Stimulated activated CD8-positive, alpha-beta memory T cell treated with anti-CD3 and anti-CD28 coated beads, Interleukin-4, amount 100 ng/mL, for 1 hour (primary cell): ENCODE data around the gene SMIM41.
A peak's percentile ranks its signal among the peaks of the same experiment; 100 is the strongest.

Experiments used
- DNase-seq, 2 donors: peaks; one replicate each; pipeline ENCODE4 v3.0.0-alpha.2; 2020; ENCODE audit warnings: low read depth in 2 of 2, low spot score in 1 of 2

SMIM41 gene

DNA sequence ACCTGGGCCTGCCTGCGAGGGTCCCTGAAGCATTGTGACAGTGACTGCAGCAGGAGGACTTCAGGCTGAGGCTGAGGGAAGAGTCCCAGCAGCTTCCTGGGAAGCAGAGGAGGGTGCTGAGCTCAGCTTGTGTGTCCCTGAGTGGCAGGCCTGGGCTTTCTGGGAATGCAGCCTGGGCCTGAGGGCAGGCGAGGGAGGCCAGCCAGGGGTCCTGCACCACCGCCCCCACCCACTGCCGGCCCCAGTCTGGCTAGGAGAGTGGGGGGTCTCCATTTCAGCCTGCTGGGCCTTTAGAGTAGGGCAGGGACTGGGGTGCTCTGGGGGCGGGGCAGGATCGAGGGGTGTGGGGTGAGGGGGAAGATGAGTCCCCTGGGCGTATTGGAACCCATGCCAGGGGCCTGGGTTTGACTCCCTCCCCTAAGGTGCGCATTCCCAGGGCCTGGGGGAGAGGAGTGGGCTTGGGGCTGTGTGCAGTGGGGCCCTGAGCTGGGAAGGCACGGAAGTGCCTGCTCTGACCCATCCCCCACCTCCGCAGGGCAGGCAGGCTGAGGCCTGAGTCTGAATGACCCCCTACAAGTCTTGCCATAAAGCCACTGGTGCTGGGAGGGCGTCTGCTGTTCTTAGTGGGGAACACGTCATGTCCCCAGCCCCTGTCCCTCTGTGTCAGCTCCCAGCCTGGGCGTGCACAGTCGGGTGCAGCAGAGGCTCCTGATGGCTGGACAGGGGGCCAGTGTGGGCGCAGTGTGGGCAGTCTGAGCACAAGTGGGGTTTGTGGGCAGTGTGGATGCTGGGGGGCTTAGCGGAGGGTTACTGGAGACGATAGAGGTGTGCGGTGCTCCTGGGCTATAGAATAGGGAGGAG is 66.0 kb downstream of the SMIM41 start:
- no peak for DNase-seq

GRCh38 chr12:52146089-52146821 is 66.8 kb downstream of the SMIM41 start:
- no peak for DNase-seq

- no peak for DNase-seq
Observed at GRCh38 chr12:52146822-52147366, 67.4 kb downstream of the SMIM41 start.

GRCh38 chr12:52147367-52147963 is 68.0 kb downstream of the SMIM41 start:
- no peak for DNase-seq

- DNase-seq = no peak
Observed at GRCh38 chr12:52147964-52148463, 68.5 kb downstream of the SMIM41 start.

DNA sequence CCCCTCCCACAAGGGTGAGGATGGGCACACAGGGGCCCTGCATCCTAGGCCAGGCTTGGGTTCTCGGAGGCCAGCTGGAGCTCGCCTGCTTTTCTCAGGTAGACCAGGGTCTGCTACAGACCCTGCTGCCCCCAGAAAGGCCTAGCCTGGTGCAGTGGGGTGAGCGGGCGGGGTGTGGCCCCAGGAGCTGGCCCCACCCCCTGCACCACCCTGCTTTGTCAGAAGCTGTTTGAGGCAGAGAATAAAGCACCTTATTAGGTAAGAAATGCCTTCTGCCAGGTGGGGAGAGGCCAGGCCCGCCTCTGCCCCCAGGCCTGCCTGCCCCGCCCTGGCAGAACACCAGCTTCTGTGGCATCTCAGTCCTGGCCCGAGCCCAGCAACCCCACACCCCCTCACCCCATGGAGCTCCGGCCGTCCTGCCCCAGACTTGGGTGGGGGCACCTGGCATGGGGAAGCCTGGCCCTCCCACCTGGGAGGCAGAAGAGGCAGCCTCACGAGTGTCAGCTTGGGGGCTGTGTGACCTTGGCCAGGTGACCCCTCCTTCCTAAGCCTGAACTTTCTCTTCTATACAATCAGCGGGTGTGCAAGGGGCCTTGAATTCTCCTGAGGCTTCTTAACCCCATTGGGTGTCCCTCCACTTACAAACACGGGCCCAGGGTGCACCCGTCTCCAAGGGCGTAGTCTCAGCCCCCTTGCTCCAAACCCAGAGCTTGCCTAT is 69.1 kb downstream of the SMIM41 start:
- no peak for DNase-seq

- DNase-seq = no peak
Observed at GRCh38 chr12:52149182-52149641, 69.7 kb downstream of the SMIM41 start.

- no peak for DNase-seq
Observed at GRCh38 chr12:52149651-52150241, 70.2 kb downstream of the SMIM41 start.

DNA sequence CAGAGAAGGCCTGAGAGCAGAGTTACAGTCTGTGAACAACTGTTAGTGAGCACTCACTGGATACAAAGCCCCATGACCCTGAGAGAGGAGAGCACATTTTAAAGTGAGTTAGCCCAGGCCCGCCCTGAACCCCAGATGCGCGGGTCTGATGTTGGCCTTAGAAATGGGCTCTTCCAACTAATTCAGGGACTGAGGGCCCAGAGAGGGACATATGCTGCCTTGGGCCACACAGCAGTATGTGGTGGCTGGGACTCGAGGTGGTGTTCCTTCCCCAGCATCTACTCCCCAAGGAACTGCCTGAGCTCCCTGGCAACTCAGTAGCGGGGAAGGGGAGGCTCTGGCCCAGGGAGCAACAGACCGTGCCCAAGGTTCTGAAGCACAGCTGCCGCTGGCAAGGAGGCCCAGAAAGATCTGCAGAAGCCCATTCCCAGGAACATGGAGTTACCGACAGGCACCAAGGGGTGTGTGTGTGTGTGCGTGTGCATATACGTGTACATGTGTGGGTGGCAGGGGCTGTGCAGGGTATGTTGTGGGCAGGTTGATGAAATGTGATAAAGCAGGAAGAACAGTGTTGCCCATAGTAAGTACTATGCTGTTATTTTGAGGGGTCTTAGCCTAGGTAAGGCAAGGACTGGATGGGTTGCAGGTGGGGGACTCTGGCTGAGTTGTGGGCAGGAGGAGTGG is 71.8 kb downstream of the SMIM41 start:
- DNase-seq = no peak

DNA sequence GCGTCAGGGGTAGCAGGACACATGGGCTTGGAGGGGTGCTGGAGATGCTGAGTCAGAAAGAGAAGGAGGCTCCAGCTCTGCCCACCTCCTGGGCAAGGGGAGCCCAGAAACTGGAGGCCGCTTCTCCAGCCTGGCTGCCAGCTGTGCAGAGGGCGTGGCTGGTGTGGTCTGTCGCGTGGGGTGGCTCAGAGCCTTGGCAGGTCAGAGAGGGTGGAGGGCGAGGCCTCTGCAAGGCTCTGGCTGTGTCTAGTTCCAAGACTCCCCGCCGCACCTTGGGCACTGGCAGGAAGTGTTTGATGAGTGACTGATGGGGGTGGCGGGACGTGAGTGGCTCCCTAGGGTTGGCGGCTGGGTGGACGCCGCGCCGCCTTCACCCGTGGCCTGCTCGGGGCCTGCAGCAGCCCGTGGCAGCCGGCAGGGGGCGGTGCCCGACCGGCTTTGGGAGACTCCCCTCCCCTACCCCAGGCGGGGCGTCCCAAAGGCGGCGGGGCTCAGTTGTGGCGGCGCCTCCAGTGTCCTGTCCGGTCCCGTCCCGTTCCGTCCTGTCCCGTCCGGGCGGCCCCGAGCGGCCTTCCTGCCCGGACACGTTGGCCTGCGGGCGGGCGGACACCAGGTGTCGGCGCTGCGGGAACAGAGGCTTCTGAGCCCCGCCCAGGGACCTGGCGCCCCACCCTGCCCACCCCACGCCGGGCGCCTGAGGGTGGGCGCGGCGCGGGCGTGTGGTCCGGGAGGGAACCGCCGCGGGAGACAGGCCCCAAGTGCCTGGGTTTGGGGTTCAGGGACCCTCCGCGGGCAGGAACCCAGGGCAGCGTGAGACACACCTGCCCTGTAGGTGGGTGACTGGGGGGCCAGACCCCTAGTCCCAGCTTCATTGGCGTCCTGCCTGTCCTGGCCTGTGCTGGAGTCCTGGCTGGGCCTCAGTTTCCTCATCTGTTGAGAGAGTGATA is 72.6 kb downstream of the SMIM41 start:
- DNase-seq = peak; percentile 20 to 44

DNA sequence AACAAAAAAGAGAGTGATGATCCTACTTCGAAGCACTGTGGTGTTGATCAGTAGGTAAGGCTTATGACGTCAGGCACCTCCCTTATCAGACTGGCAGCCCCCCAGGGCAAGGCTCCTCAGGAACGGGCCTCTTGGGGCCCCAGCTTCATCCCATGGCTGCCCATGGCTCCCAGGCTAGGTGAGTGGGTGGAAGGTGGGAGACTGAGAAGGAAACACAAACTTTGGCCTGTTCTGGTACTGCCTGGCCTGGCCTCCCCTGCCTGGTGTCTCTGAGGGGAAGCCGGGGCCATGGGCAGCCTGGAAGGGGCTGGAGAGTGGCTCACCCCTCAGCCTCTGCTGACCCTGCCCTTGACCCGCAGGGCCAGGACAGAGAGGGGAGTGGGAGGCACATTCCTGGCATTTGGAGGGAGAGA is 73.4 kb downstream of the SMIM41 start:
- DNase-seq = no peak

- DNase-seq = peak in 1 of 2 donors; percentile 10
Observed at GRCh38 chr12:52155048-52155868, 75.8 kb downstream of the SMIM41 start.

DNA sequence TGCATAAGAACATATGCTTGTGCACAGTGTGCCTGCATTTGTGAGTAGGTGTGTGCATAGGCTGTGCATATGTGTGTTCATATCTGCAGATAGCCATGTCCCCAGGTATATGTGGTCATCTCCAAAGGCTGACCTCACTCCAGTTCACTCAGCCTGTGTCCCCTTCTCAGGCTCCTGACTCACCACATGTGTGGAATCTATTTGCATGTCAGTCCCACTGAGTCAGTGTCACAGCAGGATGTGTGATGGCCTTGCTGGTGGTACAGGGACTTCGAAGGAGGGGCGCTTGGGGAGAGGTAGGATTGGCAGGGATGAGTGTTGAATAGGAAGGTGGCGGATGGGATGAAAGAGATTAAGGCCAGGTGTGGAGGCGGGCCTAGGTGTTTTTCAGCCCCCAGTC is 76.8 kb downstream of the SMIM41 start:
- DNase-seq = no peak

GRCh38 chr12:52156757-52157565 is 77.5 kb downstream of the SMIM41 start:
- peak; percentile 33 to 49 for DNase-seq

- no peak for DNase-seq
Observed at GRCh38 chr12:52157566-52158150, 78.2 kb downstream of the SMIM41 start.
